NCI-H345 treated with DMSO at 0.1 percent for 48 hours (cell line): Measurements from ENCODE around the gene NEUROD6.

Source experiments
- DNase-seq: peaks from one replicate; lab custom pipeline; 2025; ENCODE audit not compliant: unreplicated experiment; lab: John Stamatoyannopoulos, UW

The NEUROD6 gene

DNA sequence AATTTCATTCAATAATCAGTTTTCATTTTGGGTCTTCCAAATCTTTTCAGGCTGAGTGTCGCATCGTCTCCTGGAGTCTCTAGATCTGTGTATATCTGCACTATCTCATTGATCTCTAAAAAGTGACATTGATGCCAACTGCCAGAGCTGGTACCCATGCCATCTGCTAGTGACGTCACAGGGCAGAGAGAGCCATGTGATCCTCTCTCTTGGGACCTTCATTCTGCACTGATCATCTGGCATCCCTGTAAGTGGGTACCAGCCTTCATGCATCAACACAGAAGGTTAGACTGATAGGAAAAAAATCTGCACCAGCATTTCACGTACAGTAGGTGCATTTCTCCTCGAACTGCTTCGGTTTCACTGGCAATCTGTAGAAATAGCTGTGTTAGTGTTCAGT, at the start of gene NEUROD6:
Gene NEUROD6, minus strand, starts transcription at position 124 of the 400 bp plus-strand sequence. CDS start 1,458 bp downstream, outside the sequence.
- no peak for DNase-seq

DNA sequence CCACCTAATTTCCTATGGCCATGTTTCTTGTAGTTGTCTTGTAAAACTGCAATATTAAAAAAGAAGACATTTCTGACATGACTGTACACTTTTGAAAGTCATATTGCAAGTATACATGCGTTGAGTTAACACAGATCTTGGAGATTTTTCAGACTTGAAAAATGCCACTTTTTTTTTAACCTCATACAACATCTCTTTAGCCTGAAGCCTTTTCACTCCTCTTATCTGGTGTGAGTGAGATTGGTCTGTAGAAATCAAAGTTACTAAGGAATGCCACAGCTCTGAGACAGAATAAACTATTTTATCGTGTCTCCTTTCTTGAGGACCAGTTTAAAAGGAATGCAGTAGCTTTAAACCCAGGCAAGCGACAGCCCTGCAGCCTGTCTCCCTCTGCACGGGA, 43.9 kb upstream of the NEUROD6 start:
- no peak for DNase-seq

DNA sequence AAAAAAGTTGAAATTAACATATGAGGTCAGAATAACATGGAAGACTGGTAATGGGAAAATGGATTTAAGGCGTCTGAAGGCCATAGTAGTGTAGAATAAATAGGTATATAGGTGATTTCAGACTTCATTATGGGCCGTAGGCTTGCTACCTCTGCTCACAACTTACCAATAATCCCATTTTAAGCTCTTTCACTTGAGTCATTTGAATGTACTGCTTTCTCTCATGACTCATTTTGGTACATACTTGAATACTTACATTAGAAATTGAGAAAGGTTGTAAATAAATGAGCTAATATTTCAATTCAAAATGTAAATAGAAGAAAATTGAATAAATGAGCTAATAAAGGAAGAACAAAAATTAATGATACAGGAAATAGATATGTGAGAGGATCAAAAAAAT, 42.2 kb upstream of the NEUROD6 start:
- no peak for DNase-seq

DNA sequence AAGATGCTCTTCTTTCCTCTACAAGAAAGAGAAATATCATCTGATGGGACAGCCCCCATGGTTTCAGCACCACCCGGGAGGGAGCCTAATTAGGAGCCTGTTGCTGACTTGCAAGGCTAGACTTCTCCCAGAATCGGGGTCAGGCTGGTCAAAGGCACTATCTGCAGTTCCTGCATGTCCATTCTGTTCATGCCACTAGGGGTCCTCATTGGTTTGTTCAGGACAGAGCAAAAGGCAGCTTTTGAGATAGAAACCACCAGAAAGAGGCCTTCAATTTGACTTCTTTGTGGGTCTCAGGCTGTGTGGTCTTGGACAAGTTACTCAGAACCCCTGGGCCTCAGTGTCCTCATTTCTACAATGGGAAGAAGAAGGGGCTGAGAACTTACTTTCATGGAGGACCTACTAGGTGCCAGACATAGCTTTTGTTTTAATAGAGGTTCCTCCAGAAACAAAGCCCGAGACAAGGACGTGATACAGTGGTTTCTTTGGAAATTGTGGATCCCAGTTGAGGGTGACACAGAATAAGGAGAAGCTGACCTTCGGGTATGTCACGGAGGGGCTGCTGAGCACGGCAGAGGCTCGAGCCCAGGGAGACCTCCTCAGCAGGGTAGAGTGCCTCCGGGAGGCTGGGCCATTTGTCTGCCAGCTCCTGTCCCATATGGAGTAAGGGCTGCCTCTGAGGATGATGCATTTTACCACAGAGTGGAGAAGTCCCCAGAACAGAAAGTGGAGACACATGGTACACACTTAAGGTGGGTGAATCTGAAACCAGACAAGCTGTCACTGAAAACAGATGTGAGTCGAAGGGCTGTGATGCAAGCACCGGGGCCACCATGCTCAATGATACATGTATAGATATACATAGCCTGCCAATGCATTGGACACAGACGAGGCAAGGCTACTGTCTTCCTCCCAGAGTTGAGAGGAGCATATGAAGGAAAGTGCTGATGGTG, 33.1 kb upstream of the NEUROD6 start:
- DNase-seq, result peak; percentile 56

DNA sequence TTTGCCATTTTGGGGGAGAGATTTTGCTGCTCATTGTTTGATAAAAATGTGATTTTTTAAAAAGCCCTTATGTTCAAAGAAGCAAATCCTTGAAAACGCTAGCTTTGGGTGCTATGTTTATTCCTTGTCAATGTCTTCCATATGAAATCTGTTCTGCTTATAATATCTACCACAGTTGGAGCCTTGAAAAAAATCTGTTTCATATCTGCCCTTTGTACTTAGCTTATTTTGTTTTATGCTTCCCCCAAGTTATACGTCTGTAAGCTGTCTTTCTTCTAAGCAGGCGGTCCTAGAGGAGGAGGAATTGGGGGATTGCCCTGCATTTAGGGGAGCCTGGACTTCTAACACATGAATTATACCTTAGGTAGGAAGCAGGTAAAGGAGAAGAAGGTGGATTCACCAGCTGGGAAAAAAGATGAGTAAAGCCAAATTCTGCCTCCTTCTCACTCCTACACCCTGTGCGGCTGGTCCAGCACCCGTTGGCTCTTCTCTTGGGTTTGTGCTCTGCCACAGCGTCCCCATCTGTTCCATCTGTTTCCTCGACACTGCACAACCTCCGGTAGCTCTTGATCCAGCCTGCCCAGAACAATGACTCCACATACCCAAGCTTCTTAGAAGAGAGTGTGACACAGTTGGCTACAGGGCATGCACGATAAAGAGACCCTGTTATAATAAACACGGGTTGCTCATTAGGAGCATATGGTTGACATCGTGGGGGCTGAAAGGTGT, 31.9 kb upstream of the NEUROD6 start:
- no peak for DNase-seq

DNA sequence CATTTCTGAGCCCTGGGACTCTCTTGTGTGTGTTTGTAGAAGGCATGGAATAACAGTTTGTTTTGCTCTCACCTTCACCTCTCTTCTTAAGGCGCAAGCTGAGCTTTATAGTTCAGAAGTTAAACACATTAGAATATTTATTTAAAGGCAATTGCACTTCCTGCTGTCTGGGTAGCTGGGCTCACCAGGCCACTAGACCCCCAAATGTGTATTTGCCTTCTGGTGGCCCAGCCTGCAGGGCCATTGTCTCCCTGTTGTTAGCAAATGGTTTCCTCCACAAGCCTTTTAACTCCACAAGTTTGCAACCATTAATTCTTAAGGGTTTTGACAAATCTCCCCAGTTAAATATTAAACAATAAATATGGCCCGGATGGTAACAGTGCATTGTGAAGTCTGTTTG, 31.1 kb upstream of the NEUROD6 start:
- DNase-seq, result no peak

DNA sequence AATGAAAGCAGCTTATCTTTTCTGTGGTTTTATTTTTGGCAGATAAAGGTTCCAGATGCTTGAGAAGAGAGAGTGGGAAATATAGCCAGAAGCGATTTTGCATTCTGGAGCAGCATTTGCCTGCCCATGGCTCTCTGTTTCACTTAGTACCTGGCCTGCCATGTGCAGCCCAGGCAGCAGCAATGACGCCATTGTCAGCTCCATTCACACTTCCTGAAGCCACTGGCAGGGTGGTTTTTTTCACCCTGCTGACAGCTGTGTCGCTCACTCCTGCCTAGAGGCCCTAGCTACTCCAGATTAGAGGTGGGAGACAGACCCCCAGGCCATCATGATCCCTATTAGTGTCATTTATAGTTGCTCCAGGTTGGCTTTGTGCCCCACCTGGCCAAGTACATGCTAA, 30.1 kb upstream of the NEUROD6 start:
- DNase-seq, result no peak

DNA sequence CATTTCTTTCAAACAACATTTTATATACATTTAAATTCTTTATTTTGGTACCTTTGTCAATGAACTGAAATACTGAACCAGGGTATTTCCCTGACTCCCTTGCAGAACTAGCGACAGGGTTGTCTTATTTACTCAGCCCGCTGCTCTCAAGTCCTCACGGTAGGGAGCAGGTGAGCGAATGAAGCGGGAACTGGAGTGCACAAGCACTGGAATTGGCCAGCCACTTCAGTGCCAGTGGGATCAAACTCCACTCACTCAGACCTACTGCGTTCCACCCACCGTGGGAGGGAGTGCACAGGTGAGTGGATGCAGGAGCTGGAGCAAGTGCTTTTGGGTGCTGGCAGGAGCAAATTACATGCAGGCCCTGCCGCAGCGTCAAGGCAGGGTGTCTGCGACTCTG, 28.1 kb upstream of the NEUROD6 start:
- peak; percentile 50 for DNase-seq

DNA sequence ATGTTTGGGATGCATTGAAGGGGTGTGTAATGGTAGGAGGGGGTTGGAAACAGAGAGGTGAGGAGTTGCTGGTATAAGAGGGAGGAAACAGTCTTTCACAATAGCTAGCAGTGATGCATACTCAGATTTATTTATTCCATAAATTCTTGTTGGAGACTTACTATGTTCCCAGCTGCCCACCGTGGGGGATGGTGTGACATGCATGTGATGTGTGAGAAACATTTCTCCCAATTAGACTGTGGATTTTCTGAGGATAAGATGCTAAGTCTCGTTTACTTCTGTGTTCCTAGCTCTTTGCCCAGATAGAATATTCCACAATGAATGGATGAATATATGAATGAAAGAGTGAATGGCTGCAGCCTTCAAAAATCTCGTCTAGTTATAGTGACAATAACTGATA, 23.0 kb upstream of the NEUROD6 start:
- no peak for DNase-seq

DNA sequence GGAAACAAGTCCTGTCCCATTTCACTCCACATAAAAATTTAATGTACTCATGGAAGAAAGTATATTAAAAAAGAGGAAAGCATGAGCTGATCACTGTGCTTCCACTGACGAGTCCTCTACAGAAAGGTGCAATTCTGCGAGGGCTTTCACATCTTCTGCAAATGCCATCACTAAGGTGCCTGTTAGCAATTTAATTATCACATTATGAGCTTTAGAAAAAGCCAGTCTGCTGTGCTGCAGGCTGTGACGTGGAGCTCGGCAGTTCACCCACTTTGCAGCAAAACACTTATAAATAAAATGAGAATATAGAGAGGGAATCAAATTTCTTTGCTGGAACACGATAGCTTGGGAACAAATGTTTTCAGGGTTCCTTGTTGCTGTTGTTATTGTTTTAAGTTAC, 22.5 kb upstream of the NEUROD6 start:
- no peak for DNase-seq

DNA sequence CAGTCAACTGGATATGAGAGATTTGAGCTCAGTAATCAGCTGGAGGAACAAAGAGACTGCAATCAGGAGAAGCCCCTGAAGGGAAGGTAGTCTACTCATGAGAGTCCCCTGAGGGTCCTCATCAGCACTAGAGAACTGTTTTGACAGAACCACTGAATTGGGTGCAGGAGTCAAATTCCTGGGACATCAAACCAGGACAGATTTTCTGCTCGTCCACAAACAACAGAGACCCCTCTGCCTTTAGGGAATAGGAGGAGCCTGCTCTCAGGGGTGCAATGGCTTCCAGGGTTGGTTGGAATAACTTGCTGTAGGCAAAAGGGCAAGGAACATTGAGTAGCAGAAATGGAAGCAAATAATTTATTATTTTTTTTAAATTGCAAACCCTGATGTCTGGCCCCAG, 21.9 kb upstream of the NEUROD6 start:
- DNase-seq, result no peak

DNA sequence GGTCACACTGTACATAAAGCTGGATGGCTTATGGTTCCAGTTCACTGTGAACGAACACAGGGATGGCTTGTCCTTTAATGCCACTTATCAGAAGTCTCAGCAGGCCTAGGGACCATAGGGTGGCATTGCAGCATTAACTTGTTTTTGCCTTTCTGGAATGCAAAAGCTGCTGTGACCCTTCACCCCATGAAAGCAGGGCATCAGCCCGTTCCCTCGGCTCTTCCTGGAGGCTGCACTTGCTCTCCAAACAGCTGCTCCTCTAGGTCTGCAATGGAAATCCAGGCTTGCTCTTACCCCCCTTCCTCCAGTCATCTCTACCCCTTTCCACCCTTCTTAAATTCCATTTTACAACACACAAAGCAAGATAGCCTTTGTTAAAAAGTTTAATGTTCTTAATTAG, 17.9 kb upstream of the NEUROD6 start:
- no peak for DNase-seq

DNA sequence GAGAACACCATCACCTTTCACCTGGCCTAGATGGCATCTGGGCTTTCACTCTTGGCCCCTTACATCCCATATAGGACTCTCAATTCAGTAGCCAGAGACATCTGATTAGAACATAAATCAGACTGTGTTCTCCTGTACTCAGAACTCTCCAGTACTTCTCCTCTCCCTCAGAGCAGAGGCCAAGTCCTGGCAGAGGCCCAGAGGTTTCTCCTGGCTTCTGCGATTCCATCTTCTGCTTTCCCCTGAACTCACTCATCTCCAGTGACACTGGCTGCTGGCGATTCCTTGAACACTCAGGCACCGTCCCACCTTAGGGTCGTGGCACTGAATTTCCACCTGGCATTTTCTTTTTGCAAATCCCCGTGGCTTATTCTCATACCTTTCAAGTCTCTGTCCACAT, 4.9 kb upstream of the NEUROD6 start:
- DNase-seq, result no peak

DNA sequence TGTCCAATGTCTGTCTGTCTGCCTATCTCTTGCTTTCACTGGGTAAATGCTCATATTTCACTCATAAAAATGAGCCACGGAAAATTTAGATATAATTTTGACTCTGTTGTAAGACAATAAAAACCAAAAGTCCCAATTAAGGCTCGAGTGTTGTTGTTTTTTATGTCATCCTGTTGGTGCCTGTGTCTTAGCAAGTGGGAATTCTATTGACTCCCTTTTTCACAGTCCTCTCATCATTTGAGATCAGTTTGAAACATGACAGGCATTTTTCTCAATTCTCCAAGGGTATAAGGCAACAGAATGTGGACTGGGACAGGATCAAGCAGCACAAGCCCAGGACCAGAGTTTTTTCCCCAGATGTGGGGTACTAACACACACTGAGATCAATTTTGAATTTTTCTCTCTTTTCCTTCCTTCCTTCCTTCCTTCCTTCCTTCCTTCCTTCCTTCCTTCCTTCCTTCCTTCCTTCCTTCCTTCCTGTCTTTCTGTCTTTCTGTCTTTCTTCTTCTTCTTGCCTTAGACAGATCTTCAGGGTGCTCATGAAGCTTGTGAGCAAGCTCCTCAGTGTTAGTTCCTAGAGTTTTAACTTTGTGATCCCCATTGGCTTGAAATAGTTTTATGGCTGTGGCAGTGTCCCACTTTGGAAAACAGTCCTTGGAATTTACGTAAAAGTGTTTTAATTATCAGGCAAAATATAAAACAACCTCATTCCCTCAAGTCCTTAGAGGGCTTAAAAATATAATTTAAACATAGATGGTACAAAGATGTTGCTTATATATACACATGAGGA, 3.2 kb upstream of the NEUROD6 start:
- DNase-seq, result no peak

DNA sequence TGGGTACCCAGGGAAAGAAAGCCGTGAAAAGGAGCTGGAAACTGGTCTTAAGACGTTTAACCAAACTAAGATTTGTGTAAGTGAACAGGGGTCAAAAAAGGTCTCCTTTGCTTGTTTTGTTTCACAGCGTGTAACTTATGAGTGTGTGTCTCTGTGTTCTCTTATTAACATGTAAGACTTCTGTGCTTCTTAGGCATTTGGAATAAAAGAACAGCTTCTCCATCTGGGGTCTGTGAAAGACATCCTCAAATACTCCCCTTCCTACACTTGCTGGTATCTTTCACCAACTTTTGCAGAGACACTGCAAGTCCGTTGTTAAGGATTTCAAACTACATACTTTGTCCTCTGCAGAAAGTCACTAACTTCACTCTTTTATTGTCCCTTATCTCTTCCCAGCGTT, 615 bp upstream of the NEUROD6 start:
- DNase-seq, result no peak

DNA sequence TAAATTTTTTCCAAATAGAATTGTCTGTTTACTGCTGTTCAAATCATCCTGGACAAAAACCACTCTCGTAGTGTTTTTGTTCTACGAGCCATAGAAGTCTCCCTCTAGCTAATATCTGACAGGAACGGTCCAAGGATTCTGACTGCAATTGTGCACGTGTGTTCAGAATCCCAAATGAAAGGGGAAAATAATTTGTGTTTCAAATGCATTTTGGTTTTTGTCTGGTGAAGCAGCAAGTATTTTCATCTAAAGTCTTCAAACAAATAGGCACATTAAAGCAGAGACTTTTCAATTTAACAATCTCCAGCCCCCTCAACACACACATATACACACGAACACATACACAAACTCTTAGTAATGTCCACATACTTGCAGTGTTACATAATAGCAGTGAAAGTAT, 475 bp downstream of the NEUROD6 start:
- DNase-seq, result no peak

DNA sequence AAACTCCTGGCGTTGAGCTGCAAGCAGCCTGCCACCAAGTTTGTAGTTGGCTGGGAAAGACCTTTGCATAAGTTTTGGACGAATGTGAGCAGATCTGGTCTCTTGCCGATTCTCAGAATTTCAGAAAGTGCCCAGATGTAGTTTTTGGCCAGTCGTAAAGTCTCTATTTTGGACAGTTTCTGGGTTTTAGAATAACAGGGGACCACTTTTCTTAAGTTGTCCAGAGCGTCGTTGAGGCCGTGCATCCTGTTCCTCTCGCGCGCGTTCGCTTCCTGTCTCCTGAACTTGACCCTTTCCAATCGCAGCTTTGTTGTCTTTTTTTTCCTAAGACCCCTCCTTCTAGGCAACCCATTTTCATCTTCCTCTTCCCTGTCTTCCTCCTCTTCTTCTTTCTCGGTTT, 1.8 kb downstream of the NEUROD6 start:
- DNase-seq, result no peak

DNA sequence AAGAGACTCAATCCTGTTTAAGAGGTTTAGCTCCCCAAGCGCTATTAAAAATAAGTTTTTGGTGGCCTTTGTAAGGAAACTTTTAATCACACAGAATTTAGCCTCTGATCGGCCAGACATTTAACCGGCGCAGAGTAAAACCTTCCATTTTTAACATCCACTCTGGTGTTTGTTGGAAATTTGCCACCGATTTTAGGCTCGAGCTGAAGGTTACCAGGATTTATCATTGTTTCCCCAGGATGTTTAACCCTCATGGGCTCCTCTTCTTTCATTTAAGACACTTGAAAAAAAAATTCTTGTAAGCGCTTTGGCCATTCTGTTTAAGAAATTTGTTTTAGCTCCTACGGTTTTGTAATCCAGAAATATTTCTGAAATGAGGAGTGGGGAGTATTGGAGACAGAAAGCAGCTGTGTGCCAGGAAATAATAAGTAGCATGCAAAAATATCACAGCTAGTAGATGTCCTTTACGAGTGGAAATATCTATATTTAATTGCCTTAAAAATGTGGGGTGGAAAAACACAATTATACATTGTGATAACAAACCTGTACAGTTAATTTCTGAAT, 3.4 kb downstream of the NEUROD6 start:
- DNase-seq, result no peak

DNA sequence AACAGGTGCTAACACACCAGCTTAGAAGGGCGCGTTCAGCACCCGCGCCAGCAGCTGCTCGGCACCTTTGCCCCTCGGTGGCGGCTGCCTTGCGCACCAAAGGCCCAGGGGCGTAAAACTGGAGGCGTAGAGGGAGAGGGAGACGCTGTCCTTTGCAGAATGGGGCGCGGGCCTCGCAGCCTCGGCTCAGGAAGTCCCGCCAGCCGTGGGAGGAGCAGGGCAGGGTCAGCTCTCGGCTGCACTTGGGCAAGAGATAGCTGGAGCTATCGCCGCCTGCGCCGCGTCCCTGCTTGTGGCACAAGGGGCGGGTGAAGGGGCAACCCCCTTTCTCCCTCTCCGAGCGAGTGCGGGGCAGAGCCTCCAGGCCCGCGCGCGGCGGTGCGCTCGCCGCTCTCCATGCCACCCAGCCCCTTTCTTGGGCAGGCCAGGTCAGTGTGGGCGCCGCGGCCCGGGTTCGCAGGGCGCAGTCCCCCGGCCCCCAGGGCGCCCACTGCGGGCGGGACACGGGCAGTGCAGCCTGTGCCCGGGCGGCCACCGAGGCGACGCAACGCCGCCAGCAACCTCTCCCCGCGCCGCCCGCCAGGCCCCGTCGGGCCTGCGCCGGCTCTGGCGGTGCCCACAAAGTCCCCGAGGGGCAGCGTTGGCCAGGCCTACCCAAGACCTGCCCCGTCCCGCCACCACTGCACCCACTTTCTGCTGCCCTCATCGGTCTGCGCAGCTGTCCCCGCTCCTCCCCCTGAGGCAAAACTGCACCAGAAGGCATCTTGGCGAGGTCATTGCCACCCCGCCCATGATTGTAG, 4.1 kb downstream of the NEUROD6 start:
- no peak for DNase-seq

DNA sequence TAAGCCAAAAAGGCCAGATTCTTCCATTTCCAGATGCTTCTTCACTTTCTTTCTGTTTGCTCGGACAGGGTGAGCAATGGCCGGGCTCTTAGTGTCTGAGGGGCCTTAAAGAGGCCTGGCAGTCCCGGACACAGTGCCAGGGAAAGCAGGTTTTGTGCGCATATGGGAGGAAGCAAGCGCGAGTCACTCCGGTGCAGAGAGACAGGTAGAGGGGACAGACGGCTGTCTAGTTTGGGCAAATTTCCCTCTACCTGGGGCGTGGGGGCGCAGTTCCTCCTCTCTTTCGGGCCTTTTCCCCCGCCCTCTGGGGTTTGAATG, 4.7 kb downstream of the NEUROD6 start:
- DNase-seq, result no peak
